Pancreas (tissue), 10 donors: Measurements from ENCODE around the gene DNAJB6. TPM values are rescaled to one million over a fixed set of nuclear protein-coding genes. Genes with fewer than 3 reads are reported as not detected.

Source experiments
- ATAC-seq, 4 donors: fragments of 200-7000 bp; cut with Tn5 transposase; one replicate each; pipeline versions ENCODE4 v1.8.0 to v1.9.1; 2020; ENCODE audit warnings: mild to moderate bottlenecking in 4 of 4, moderate library complexity in 4 of 4
- DNase-seq, 6 donors: peaks; one replicate each; pipeline ENCODE4 v3.0.0-alpha.2; 2020
- FAIRE-seq: peaks from 2 replicates; lab custom pipeline; 2012; peaks lifted over from hg19 to GRCh38; lab: Jason Lieb, UNC
- H3K27ac ChIP-seq, 4 donors: fragments of 200-600 bp; sonication (generic); 1 replicate in 3 of 4; 2 replicates in 1 of 4; pipeline versions ENCODE4 v1.5.0 to v1.8.0; 2020
- H3K27me3 ChIP-seq, 4 donors: fragments of 200-600 bp; one replicate each; pipeline ENCODE4 v1.8.0; 2021
- H3K36me3 ChIP-seq, 3 donors: fragments of 200-600 bp; sonication (generic) in 1 of 3; one replicate each; pipeline versions ENCODE4 v1.5.0 to v1.8.0; 2020 to 2021
- H3K4me1 ChIP-seq, 3 donors: fragments of 200-600 bp; one replicate each; pipeline ENCODE4 v1.8.0; 2021
- H3K4me3 ChIP-seq, 4 donors: fragments of 200-600 bp; sonication (generic) in 2 of 4; one replicate each; pipeline versions ENCODE4 v1.5.0 to v1.8.0; 2020 to 2021
- H3K9me3 ChIP-seq, 4 donors: fragments of 200-600 bp; one replicate each; pipeline ENCODE4 v1.8.0; 2021
- WGBS, 2 donors: extraction: QIAGEN DNeasy Blood & Tissue Kit; methylation state at CpG; one replicate each; pipeline ENCODE4 v1.1.7; 2013; 5-methylcytosine and 5-hydroxymethylcytosine counted together
- intact Hi-C, 3 donors: fragments of 100-400 bp; cut with DNase I; formaldehyde crosslinking; loops; one replicate each; pipeline versions ENCODE4 v1.11.1 to v1.14.2; 2022
- polyA plus RNA-seq, 2 donors: library from polyadenylated mRNA; stranded (reverse); fragments of 200-250 nt; gene quantifications; one replicate each; pipeline ENCODE4 v1.2.3, GENCODE V29; 2013
- total RNA-seq, 6 donors: library from RNA; stranded (reverse); fragmentation: NEBNext Ultra II Directional in 4 of 6; extraction: Animal tissue kit (Norgen Biotek cat#: 25700) in 4 of 6; gene quantifications; one replicate each; pipeline versions ENCODE4 v1.2.1 to v1.2.4, GENCODE V29; 2021 to 2023
- TF ChIP-seq, protein P1 (sequence below), 4 donors: fragments of 200-600 bp; sonication (generic) in 3 of 4; IDR thresholded peaks; one replicate each; pipeline versions ENCODE4 v1.5.0 to v1.8.0; 2021; ENCODE audit warnings: antibody characterized with exemption in 4 of 4
- donor health status: healthy with polysubstance abuse.
- donor health status: DM: no; HTN: no; CAD: no; lungs with moderate emphysema.
- donor health status: DM: no; HTN: no; CAD: no.
- donor health status: control.
- donor health status: control.
- donor health status: Bipolar disorder and iron deficiency.
- donor health status: DM: yes; HTN: yes; CAD: no.
- donor health status: DM: no; HTN: no; CAD: no.
- donor health status: DM: no; HTN: no; CAD: no.
- donor health status: DM: yes; HTN: yes; CAD: no.

DNAJB6 gene
- total and polyA plus RNA-seq, 8 donors: 23.0 to 49.4 (median 32.6) TPM

DNA sequence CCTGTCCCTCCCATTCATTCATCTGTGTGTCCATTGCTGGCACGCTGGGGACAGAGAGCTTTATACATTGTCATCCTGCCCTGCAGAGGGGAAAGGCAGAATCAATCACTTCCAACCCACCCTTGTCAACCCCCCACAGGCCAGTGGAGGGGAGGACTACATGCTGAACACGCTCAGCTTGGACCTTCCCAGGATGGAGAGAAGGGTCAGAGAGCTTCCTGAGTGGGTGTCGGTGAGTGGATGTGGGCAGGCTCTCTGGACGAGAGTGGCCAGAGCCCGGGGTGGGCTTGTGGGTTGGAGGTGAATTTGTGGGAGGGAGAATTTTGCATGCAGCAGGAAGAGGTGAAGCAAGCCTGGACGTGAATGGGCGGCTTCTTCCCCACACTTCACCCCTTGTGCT lies 93.9 kb downstream of the DNAJB6 start:
- 76 to 86% methylated on average over 7 of the region's 7 CpGs for WGBS, 2 donors
- FAIRE-seq (no peak), ATAC-seq (no peak), DNase-seq (no peak)
- Histone ChIP-seq H3K27ac (no peak overlapping the region), H3K36me3 (no peaks in the 10 kb centered on the region), H3K27me3 (no peaks in the 10 kb centered on the region), H3K4me3 (no peak overlapping the region), H3K9me3 (no peaks in the 10 kb centered on the region), H3K4me1 (no peaks in the 10 kb centered on the region)
- intact Hi-C loops: loop anchor here in 1 of 3 donors (10.0 kb wide), 1 partner anchor 444 kb away; no protein-coding TSS in a partner anchor
- TF ChIP-seq, protein P1, sequence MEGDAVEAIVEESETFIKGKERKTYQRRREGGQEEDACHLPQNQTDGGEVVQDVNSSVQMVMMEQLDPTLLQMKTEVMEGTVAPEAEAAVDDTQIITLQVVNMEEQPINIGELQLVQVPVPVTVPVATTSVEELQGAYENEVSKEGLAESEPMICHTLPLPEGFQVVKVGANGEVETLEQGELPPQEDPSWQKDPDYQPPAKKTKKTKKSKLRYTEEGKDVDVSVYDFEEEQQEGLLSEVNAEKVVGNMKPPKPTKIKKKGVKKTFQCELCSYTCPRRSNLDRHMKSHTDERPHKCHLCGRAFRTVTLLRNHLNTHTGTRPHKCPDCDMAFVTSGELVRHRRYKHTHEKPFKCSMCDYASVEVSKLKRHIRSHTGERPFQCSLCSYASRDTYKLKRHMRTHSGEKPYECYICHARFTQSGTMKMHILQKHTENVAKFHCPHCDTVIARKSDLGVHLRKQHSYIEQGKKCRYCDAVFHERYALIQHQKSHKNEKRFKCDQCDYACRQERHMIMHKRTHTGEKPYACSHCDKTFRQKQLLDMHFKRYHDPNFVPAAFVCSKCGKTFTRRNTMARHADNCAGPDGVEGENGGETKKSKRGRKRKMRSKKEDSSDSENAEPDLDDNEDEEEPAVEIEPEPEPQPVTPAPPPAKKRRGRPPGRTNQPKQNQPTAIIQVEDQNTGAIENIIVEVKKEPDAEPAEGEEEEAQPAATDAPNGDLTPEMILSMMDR (IDR thresholded peaks at IDR 0.05): no peak

DNA sequence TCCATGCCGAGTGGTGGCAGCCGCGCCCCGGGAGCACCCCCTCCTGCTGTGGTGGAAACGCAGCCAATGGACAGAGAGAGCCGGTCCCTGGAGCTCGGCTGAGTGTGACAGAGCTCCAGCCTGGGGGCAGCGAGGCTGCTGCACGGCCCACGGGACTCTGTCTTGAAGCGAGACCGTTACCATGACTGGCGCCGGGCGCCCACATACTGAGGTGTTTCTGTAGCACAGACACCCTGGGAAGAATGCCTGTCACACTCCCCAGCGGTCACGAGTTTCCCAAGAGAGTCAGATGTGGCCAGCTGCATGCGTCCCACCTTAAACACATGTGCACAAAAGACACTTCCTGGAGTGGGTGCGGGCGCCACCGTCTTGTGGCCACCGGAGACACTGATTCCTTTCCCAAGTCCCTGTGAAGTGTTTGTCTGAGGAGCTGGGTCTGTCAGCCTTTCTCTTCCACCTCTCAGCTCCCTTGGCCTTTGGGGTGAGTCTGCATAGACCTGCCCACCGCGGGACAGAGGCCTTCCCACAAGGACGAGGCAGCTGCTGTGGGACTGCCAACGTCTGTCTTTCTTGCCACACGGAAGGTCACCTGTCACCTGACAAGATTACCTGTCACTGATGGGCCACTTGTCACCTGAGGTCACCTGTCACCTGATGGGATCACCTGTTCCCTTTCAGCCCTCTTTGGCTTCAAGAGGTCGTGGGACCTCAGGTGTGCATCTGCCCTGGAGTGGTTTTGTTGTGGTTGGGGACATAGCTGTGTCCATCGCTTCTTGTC lies 94.6 kb downstream of the DNAJB6 start:
- H3K9me3 ChIP-seq: no peaks in the 10 kb centered on the region
- no peak for FAIRE-seq
- no peak overlapping the region for H3K4me3 ChIP-seq
- peak in 2 of 6 donors; percentile 54 to 63 for DNase-seq
- H3K27me3 ChIP-seq: no peaks in the 10 kb centered on the region
- H3K4me1 ChIP-seq: no peaks in the 10 kb centered on the region
- ATAC-seq: no peak
- TF ChIP-seq, protein P1 (IDR thresholded peaks at IDR 0.05): no peak
- no peak overlapping the region for H3K27ac ChIP-seq
- intact Hi-C loops: loop anchor here in 1 of 3 donors (10.0 kb wide), 1 partner anchor 443 kb away; no protein-coding TSS in a partner anchor
- no peaks in the 10 kb centered on the region for H3K36me3 ChIP-seq
- 76 to 80% methylated on average over 29 of the region's 29 CpGs for WGBS, 2 donors

DNA sequence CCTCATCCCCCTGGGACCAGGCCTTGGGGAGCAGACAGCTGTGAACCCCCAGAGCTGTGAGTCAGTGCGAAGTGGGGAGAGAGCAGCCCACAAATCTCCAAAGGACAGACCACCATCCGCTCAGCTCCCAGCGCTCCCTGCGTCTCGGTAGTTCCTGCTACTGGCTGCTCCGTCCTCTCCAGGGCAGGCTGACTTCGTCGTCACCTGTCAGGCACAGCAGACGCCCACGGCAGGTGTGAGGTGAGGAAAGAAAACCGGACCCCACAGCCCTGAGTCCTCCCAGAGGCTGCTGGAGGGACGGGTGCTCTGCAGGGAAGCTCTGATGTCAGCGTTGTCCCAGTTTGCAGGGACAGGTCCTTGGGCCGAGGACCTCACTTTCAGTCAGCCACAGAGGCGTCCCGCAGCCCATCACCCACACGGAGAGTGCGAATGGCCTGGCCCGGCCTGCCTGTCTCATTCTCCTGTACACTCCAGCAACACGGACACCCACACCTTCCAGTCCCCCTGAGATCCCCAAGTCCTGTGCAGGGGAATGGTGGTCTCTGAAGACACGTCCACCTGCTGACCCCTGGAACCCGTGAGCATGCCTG lies 95.2 kb downstream of the DNAJB6 start:
- intact Hi-C loops: loop anchor here in 1 of 3 donors (10.0 kb wide), 1 partner anchor 443 kb away; no protein-coding TSS in a partner anchor
- DNase-seq (peak in 1 of 6 donors; percentile 50), FAIRE-seq (no peak), ATAC-seq (peak in 2 of 4 donors; percentile 7 to 15)
- H3K9me3 ChIP-seq: no peaks in the 10 kb centered on the region
- no peak overlapping the region for H3K27ac ChIP-seq
- no peaks in the 10 kb centered on the region for H3K27me3 ChIP-seq
- H3K4me1 ChIP-seq: no peaks in the 10 kb centered on the region
- 68 to 70% methylated on average over 22 of the region's 22 CpGs for WGBS, 2 donors
- TF ChIP-seq, protein P1 (IDR thresholded peaks at IDR 0.05): no peak
- no peak overlapping the region for H3K4me3 ChIP-seq
- H3K36me3 ChIP-seq: no peaks in the 10 kb centered on the region

DNA sequence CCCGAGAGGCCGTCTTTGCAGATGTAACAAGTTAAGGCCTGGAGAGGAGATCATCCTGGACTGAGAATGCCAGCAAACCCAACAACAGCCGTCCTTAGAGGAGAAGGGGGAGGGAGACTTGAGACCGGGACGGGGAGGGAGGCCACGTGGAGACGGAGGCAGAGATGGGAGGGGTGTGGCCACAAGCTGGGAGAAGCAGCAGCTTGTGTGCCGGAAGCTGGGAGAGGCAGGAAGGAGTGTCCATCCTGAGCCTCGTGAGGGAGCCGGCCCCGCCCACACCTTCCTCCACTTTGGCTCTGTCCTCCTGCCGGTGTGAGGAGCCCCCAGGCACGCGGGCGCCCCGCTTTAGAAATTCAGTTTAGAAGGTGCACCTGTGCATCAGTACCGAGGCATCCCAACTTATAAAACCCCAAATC lies 95.7 kb downstream of the DNAJB6 start:
- peak in 3 of 4 donors; percentile 74 to 78 (median 77) for ATAC-seq
- no peak for FAIRE-seq
- DNase-seq: peak in 1 of 6 donors; percentile 14
- peak overlapping the region in 1 of 4 donors; percentile 20 for H3K4me3 ChIP-seq
- intact Hi-C loops: loop anchor here in 1 of 3 donors (10.0 kb wide), 1 partner anchor 442 kb away; no protein-coding TSS in a partner anchor
- H3K4me1 ChIP-seq: no peaks in the 10 kb centered on the region
- no peaks in the 10 kb centered on the region for H3K27me3 ChIP-seq
- H3K9me3 ChIP-seq: no peaks in the 10 kb centered on the region
- H3K27ac ChIP-seq: no peak overlapping the region
- TF ChIP-seq, protein P1 (IDR thresholded peaks at IDR 0.05): no peak
- 15 to 21% methylated on average over 17 of the region's 17 CpGs for WGBS, 2 donors
- no peaks in the 10 kb centered on the region for H3K36me3 ChIP-seq
